Lower lobe of right lung (tissue), 2 donors: ENCODE measurements around the gene CTNNA2. TPM values are rescaled to one million over a fixed set of nuclear protein-coding genes. Genes with fewer than 3 reads are reported as not detected.

ENCODE experiments used
- ATAC-seq, 2 donors: fragments of 200-7000 bp; cut with Tn5 transposase; one replicate each; pipeline ENCODE4 v1.9.1; 2020 to 2022; ENCODE audit warnings: mild to moderate bottlenecking in 2 of 2, moderate library complexity in 2 of 2
- DNase-seq: peaks from one replicate; pipeline ENCODE4 v3.0.0-alpha.2; 2020
- H3K27ac ChIP-seq: fragments of 200-600 bp; one replicate; pipeline ENCODE4 v1.8.0; 2022
- H3K27me3 ChIP-seq: fragments of 200-600 bp; one replicate; pipeline ENCODE4 v1.8.0; 2022; ENCODE audit warnings: low read depth
- H3K36me3 ChIP-seq: fragments of 200-600 bp; one replicate; pipeline ENCODE4 v1.8.0; 2022; ENCODE audit warnings: mild to moderate bottlenecking
- H3K4me1 ChIP-seq: fragments of 200-600 bp; one replicate; pipeline ENCODE4 v1.8.0; 2022
- H3K4me3 ChIP-seq: fragments of 200-600 bp; one replicate; pipeline ENCODE4 v1.8.0; 2022; ENCODE audit warnings: mild to moderate bottlenecking
- H3K9me3 ChIP-seq: fragments of 200-600 bp; one replicate; pipeline ENCODE4 v1.8.0; 2022
- CTCF ChIP-seq: fragments of 200-600 bp; IDR thresholded peaks from one replicate; pipeline ENCODE4 v1.8.0; 2022; ENCODE audit warnings: antibody characterized with exemption, mild to moderate bottlenecking
- intact Hi-C: fragments of 100-400 bp; cut with DNase I; formaldehyde crosslinking; loops from one replicate; pipeline ENCODE4 v1.11.0; 2022
- total RNA-seq: library from RNA; stranded (reverse); fragmentation: NEBNext Ultra II Directional; extraction: Animal tissue kit (Norgen Biotek cat#: 25700); gene quantifications from one replicate; pipeline ENCODE4 v1.2.1, GENCODE V29; 2021
- donor health status: DM: no; HTN: yes; CAD: no; lungs with severe emphysema.

CTNNA2 gene
- total RNA-seq, 1 donor from 2014 or later = not detected

GRCh38 chr2:80417737-80418136 lies 904.9 kb downstream of the CTNNA2 start:
- peaks cover 7% of the 10 kb centered on the region for H3K9me3 ChIP-seq
- no peaks in the 10 kb centered on the region for H3K36me3 ChIP-seq
- H3K4me3 ChIP-seq = no peak overlapping the region
- no peak overlapping the region for H3K27ac ChIP-seq
- no peaks in the 10 kb centered on the region for H3K27me3 ChIP-seq
- ATAC-seq = no peak
- DNase-seq = no peak
- no peaks in the 10 kb centered on the region for H3K4me1 ChIP-seq
- TF ChIP-seq CTCF = no peak
- intact Hi-C loops = no loop called here

GRCh38 chr2:80420530-80421208 lies 907.8 kb downstream of the CTNNA2 start:
- no peak for ATAC-seq
- H3K4me1 ChIP-seq = no peaks in the 10 kb centered on the region
- no peaks in the 10 kb centered on the region for H3K27me3 ChIP-seq
- no peaks in the 10 kb centered on the region for H3K9me3 ChIP-seq
- TF ChIP-seq CTCF = no peak
- intact Hi-C loops = no loop called here
- no peak for DNase-seq
- no peak overlapping the region for H3K27ac ChIP-seq
- H3K36me3 ChIP-seq = no peaks in the 10 kb centered on the region
- no peak overlapping the region for H3K4me3 ChIP-seq

GRCh38 chr2:80429251-80429650 lies 916.4 kb downstream of the CTNNA2 start:
- no peak for TF ChIP-seq CTCF
- Histone ChIP-seq H3K36me3 (no peaks in the 10 kb centered on the region), H3K4me1 (no peaks in the 10 kb centered on the region), H3K27ac (no peak overlapping the region), H3K27me3 (no peaks in the 10 kb centered on the region), H3K9me3 (no peaks in the 10 kb centered on the region), H3K4me3 (no peak overlapping the region)
- DNase-seq (no peak), ATAC-seq (no peak)
- intact Hi-C loops = no loop called here

- ATAC-seq = no peak
- H3K4me1 ChIP-seq = no peaks in the 10 kb centered on the region
- H3K27me3 ChIP-seq = no peaks in the 10 kb centered on the region
- DNase-seq = no peak
- no peak for TF ChIP-seq CTCF
- no peak overlapping the region for H3K4me3 ChIP-seq
- no peak overlapping the region for H3K27ac ChIP-seq
- intact Hi-C loops = no loop called here
- H3K9me3 ChIP-seq = no peaks in the 10 kb centered on the region
- H3K36me3 ChIP-seq = no peaks in the 10 kb centered on the region
These were observed 925.1 kb downstream of the CTNNA2 start for GRCh38 chr2:80437959-80438358.

GRCh38 chr2:80438686-80439085 lies 925.8 kb downstream of the CTNNA2 start:
- Histone ChIP-seq H3K4me3 (no peak overlapping the region), H3K27ac (no peak overlapping the region), H3K36me3 (no peaks in the 10 kb centered on the region), H3K4me1 (no peaks in the 10 kb centered on the region), H3K9me3 (no peaks in the 10 kb centered on the region), H3K27me3 (no peaks in the 10 kb centered on the region)
- intact Hi-C loops = no loop called here
- no peak for TF ChIP-seq CTCF
- no peak for DNase-seq
- ATAC-seq = no peak
